ENCODE results near the gene ANO6.
"Not testable (repeated sequence)": the region's sequence is repeated elsewhere in the genome, so short reads cannot be mapped to it uniquely, and the experiment has no call there.

The ANO6 gene

GRCh38 chr12:45314770-45315169, 98.9 kb downstream of the ANO6 start:
- DNase-seq = no peak

GRCh38 chr12:45315462-45315861, 99.6 kb downstream of the ANO6 start:
- DNase-seq = no peak

GRCh38 chr12:45317261-45317660, 101.4 kb downstream of the ANO6 start:
- DNase-seq = not testable (repeated sequence)

GRCh38 chr12:45322810-45323209, 106.9 kb downstream of the ANO6 start:
- DNase-seq = no peak

GRCh38 chr12:45324391-45324790, 108.5 kb downstream of the ANO6 start:
- no peak for DNase-seq

GRCh38 chr12:45326358-45326975, 110.6 kb downstream of the ANO6 start:
- no peak for DNase-seq

GRCh38 chr12:45327823-45328383, 112.0 kb downstream of the ANO6 start:
- no peak for DNase-seq

- DNase-seq = no peak
Measured at GRCh38 chr12:45329238-45329637, 113.3 kb downstream of the ANO6 start.

GRCh38 chr12:45329702-45330101, 113.8 kb downstream of the ANO6 start:
- DNase-seq = no peak

- no peak for DNase-seq
Measured at GRCh38 chr12:45331552-45331951, 115.7 kb downstream of the ANO6 start.

- no peak for DNase-seq
Measured at GRCh38 chr12:45334396-45334795, 118.5 kb downstream of the ANO6 start.

- peak; percentile 23 for DNase-seq
Measured at GRCh38 chr12:45336331-45336730, 120.4 kb downstream of the ANO6 start.

- no peak for DNase-seq
Measured at GRCh38 chr12:45336762-45337596, 121.1 kb downstream of the ANO6 start.

- no peak for DNase-seq
Measured at GRCh38 chr12:45337835-45338234, 121.9 kb downstream of the ANO6 start.

- peak; percentile 7 for DNase-seq
Measured at GRCh38 chr12:45338272-45338671, 122.4 kb downstream of the ANO6 start.

GRCh38 chr12:45339035-45339434, 123.1 kb downstream of the ANO6 start:
- no peak for DNase-seq

- no peak for DNase-seq
Measured at GRCh38 chr12:45342171-45342570, 126.3 kb downstream of the ANO6 start.

- DNase-seq = no peak
Measured at GRCh38 chr12:45342848-45343247, 127.0 kb downstream of the ANO6 start.

- no peak for DNase-seq
Measured at GRCh38 chr12:45343269-45344051, 127.6 kb downstream of the ANO6 start.

GRCh38 chr12:45348311-45348710, 132.4 kb downstream of the ANO6 start:
- DNase-seq = no peak

GRCh38 chr12:45348986-45349385, 133.1 kb downstream of the ANO6 start:
- DNase-seq = no peak

GRCh38 chr12:45349916-45350315, 134.0 kb downstream of the ANO6 start:
- DNase-seq = no peak

- DNase-seq = no peak
Measured at GRCh38 chr12:45350861-45351260, 135.0 kb downstream of the ANO6 start.
